Stimulated activated naive CD8-positive, alpha-beta T cell treated with anti-CD3 and anti-CD28 coated beads, Interleukin-15, Interleukin-2, amounts not matched to agents 100 U/mL and 50 U/mL, for 24 hours (primary cell): Measurements from ENCODE around the gene MYH6.

ENCODE experiments used
- ATAC-seq: fragments of 150-1000 bp; cut with Tn5 transposase; one replicate; pipeline ENCODE4 v1.10.0; 2021
- DNase-seq: peaks from one replicate; pipeline ENCODE4 v3.0.0; 2021

Gene MYH6

GRCh38 chr14:23355871-23356435, 52.1 kb downstream of the MYH6 start:
- no peak for DNase-seq
- ATAC-seq, result no peak

GRCh38 chr14:23354990-23355389, 53.1 kb downstream of the MYH6 start:
- no peak for DNase-seq
- ATAC-seq, result no peak

- ATAC-seq, result no peak
These were observed 54.7 kb downstream of the MYH6 start for GRCh38 chr14:23353433-23353780.

GRCh38 chr14:23352506-23353432, 55.3 kb downstream of the MYH6 start, which contains the start of gene SLC22A17:
Gene SLC22A17, minus strand, starts transcription at chr14:23352887.
- ATAC-seq, result peak; percentile 76
- peak; percentile 49 for DNase-seq

More at GRCh38 chr14:23353433-23353780, 54.7 kb downstream of the MYH6 start:
- DNase-seq, result no peak

- peak; percentile 11 for DNase-seq
- ATAC-seq, result no peak
These were observed 56.2 kb downstream of the MYH6 start for GRCh38 chr14:23351681-23352505.

GRCh38 chr14:23349156-23349845, 58.8 kb downstream of the MYH6 start:
- ATAC-seq, result no peak

GRCh38 chr14:23348297-23348655, 59.8 kb downstream of the MYH6 start:
- ATAC-seq (no peak), DNase-seq (no peak)

More at GRCh38 chr14:23349156-23349845, 58.8 kb downstream of the MYH6 start:
- DNase-seq, result no peak

GRCh38 chr14:23347406-23348296, 60.4 kb downstream of the MYH6 start:
- no peak for ATAC-seq
- no peak for DNase-seq

GRCh38 chr14:23346693-23347405, 61.2 kb downstream of the MYH6 start:
- ATAC-seq, result no peak
- no peak for DNase-seq

GRCh38 chr14:23345987-23346692, 61.9 kb downstream of the MYH6 start:
- ATAC-seq, result no peak
- no peak for DNase-seq

- DNase-seq (no peak), ATAC-seq (no peak)
These were observed 63.6 kb downstream of the MYH6 start for GRCh38 chr14:23344481-23344880.

GRCh38 chr14:23339506-23340268, 68.4 kb downstream of the MYH6 start:
- ATAC-seq (no peak), DNase-seq (no peak)

- ATAC-seq (no peak), DNase-seq (no peak)
These were observed 72.5 kb downstream of the MYH6 start for GRCh38 chr14:23335623-23336022.
